Measurements from ENCODE around the gene TULP4.

DNA sequence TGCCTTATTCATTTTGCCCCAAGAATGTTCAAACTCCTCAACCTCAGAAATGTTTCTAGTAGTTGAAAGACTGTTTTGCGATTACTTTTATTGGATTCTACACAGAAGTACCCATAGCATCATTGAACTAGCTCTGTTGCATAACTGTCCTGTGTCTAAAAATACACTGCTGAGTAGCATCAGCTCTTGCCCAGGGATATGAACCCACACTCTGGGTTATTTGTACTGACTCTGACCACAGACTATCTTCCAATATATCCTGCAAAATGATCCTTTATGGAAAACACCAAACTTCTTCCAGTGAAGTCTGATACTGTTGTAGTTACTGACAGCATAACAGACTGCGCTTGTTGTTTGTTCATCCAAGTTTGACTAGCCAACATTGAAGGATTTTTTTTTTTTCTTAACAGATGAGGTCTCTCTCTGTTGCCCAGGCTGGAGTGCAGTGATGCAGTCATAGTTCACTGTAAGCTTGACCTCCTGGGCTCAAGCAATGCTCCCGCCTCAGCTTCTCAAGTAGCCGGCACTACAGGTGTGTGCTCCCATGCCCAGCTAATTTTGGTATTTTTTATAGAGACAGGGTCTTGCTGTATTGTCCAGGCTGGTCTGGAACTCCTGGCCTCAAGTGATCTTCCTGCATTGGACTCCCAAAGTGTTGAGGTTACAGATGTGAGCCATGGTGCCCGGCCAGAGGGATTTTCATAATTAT is 49.9 kb downstream of the TULP4 start:
- TF ChIP-seq, protein P1, sequence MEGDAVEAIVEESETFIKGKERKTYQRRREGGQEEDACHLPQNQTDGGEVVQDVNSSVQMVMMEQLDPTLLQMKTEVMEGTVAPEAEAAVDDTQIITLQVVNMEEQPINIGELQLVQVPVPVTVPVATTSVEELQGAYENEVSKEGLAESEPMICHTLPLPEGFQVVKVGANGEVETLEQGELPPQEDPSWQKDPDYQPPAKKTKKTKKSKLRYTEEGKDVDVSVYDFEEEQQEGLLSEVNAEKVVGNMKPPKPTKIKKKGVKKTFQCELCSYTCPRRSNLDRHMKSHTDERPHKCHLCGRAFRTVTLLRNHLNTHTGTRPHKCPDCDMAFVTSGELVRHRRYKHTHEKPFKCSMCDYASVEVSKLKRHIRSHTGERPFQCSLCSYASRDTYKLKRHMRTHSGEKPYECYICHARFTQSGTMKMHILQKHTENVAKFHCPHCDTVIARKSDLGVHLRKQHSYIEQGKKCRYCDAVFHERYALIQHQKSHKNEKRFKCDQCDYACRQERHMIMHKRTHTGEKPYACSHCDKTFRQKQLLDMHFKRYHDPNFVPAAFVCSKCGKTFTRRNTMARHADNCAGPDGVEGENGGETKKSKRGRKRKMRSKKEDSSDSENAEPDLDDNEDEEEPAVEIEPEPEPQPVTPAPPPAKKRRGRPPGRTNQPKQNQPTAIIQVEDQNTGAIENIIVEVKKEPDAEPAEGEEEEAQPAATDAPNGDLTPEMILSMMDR (conservative IDR thresholded peaks at IDR 0.05; ENCODE audit: low read depth, low read length), result no peak
- no peak for TF ChIP-seq EZH2 (IDR thresholded peaks at IDR 0.05; ENCODE audit: low read length, unreplicated experiment)

Data from PC-3 (cell line).